ENCODE measurements around the gene CCDC92.

DNA sequence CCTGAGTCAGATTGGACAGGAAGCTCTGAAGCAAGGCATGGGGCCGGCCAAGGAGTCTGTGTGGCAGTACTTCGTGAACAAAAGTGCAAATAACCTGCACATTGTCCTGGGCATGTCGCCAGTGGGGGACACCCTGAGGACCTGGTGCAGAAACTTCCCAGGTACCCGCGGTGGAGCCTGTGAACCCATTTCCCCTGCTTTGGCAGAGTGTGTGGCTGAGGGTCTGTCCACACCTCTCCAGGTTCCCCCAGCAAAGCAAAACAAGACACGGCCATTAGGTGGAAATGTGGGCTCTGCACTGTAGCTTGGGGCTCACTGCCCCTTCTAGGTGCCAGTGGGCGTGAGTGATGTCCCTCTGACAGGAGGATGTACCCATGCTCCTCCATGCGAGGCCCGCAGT, 79.4 kb downstream of the CCDC92 start:
- TF ChIP-seq POLR2A (IDR thresholded peaks at IDR 0.05): no peak
- no peak for TF ChIP-seq CTCF (IDR thresholded peaks at IDR 0.05)

Measured in suprapubic skin (tissue), 3 donors.